Sigmoid colon (tissue), 3 donors: ENCODE data around the gene NBEAL2.

Experiments
- CTCF ChIP-seq, 4 experiments: fragments of 450-650 bp in 3 of 4; fragments of 200-600 bp in 1 of 4; IDR thresholded peaks; one replicate each; pipeline ENCODE4 v1.5.1; 2016 to 2019; ENCODE audit warnings: antibody characterized with exemption in 4 of 4, mild to moderate bottlenecking in 3 of 4, moderate library complexity in 2 of 4
- POLR2A ChIP-seq, 2 donors: fragments of 450-650 bp; IDR thresholded peaks; one replicate each; pipeline ENCODE4 v1.6.1; 2016; ENCODE audit warnings: antibody characterized with exemption in 2 of 2, mild to moderate bottlenecking in 2 of 2, moderate library complexity in 2 of 2

- TF ChIP-seq CTCF (IDR thresholded peaks at IDR 0.05) (peak; percentile 50 to 82 (median 70)), POLR2A (IDR thresholded peaks at IDR 0.05) (no peak)
These were observed 44.2 kb upstream of the NBEAL2 start for GRCh38 chr3:46935168-46935858.
